ENCODE measurements around the gene HDAC9.

- no peak for TF ChIP-seq CTCF (IDR thresholded peaks at IDR 0.05)
- no peak for TF ChIP-seq POLR2A (IDR thresholded peaks at IDR 0.05)
Measured at GRCh38 chr7:18702071-18702829, 206.7 kb downstream of the HDAC9 start.
